WERI-Rb-1 (cell line): ENCODE data around the gene HIPK2.

Source experiments
- DNase-seq: peaks from one replicate; pipeline ENCODE4 v3.0.0-alpha.2; 2020
- H3K27ac ChIP-seq: fragments of 250-450 bp; sonication (Bioruptor Pico); 2 replicates; pipeline ENCODE4 v1.5.1; 2020; ENCODE audit warnings: mild to moderate bottlenecking, moderate library complexity
- H3K27me3 ChIP-seq: fragments of 250-450 bp; sonication (Bioruptor Pico); 2 replicates; pipeline ENCODE4 v1.5.1; 2021; ENCODE audit warnings: mild to moderate bottlenecking, low read depth, moderate library complexity; ENCODE audit not compliant: insufficient read depth, severe bottlenecking
- H3K36me3 ChIP-seq: fragments of 250-450 bp; sonication (Bioruptor Pico); 2 replicates; pipeline ENCODE4 v1.5.1; 2020; ENCODE audit warnings: mild to moderate bottlenecking, moderate library complexity
- H3K4me3 ChIP-seq: 2 replicates; pipeline ENCODE4 v1.5.1; 2011; ENCODE audit warnings: low read depth, mild to moderate bottlenecking, control low read depth, low read length
- H3K9me3 ChIP-seq: fragments of 250-450 bp; sonication (Bioruptor Pico); 2 replicates; pipeline ENCODE4 v1.5.1; 2021; ENCODE audit warnings: mild to moderate bottlenecking, moderate library complexity; ENCODE audit not compliant: severe bottlenecking
- TF ChIP-seq, protein P1 (sequence below): IDR thresholded peaks from 2 replicates; pipeline ENCODE4 v1.5.1; 2011; ENCODE audit warnings: low read depth, mild to moderate bottlenecking, control low read depth, inconsistent platforms, low read length

HIPK2 gene

DNA sequence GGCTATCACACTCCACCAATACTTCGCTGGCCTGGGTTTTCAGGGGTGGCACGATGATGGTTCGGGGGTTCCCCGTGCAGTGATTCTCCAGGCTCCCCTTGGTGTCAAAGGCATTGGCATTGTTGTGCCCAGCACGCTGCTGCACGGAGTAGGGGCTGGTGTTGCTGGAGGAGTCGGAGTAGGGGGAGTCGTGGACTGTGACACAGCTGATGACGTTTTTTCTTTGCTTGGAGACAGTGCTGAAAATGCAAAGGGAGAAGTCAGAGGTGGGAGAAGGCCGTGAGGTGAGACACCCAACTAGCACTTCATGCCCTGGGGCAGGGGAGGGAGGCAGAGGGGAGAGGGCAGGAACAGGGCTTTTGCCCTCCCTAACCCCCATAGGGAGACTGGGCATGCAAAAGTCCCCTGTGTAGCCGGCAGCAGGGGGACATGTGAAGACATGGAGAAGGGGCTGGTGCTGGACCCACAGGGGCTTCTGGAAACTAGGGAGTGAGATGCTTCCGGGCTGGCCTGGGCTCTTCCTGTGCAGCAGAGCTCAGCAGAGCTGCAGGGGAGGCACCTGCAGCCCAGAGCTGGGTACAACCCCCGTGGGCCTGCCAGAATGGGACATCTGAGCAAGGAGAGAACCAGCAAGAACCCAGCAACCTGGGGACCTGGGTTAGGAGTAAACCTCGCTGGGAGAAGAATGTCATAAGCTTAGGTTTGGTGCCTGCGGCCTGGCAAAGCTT, 193.8 kb downstream of the HIPK2 start:
- no peaks in the 10 kb centered on the region for H3K27me3 ChIP-seq
- no peak overlapping the region for H3K4me3 ChIP-seq
- TF ChIP-seq, protein P1, sequence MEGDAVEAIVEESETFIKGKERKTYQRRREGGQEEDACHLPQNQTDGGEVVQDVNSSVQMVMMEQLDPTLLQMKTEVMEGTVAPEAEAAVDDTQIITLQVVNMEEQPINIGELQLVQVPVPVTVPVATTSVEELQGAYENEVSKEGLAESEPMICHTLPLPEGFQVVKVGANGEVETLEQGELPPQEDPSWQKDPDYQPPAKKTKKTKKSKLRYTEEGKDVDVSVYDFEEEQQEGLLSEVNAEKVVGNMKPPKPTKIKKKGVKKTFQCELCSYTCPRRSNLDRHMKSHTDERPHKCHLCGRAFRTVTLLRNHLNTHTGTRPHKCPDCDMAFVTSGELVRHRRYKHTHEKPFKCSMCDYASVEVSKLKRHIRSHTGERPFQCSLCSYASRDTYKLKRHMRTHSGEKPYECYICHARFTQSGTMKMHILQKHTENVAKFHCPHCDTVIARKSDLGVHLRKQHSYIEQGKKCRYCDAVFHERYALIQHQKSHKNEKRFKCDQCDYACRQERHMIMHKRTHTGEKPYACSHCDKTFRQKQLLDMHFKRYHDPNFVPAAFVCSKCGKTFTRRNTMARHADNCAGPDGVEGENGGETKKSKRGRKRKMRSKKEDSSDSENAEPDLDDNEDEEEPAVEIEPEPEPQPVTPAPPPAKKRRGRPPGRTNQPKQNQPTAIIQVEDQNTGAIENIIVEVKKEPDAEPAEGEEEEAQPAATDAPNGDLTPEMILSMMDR = no peak
- H3K27ac ChIP-seq = no peak overlapping the region
- no peak for DNase-seq
- no peaks in the 10 kb centered on the region for H3K9me3 ChIP-seq
- H3K36me3 ChIP-seq = peaks cover 63% of the 10 kb centered on the region

DNA sequence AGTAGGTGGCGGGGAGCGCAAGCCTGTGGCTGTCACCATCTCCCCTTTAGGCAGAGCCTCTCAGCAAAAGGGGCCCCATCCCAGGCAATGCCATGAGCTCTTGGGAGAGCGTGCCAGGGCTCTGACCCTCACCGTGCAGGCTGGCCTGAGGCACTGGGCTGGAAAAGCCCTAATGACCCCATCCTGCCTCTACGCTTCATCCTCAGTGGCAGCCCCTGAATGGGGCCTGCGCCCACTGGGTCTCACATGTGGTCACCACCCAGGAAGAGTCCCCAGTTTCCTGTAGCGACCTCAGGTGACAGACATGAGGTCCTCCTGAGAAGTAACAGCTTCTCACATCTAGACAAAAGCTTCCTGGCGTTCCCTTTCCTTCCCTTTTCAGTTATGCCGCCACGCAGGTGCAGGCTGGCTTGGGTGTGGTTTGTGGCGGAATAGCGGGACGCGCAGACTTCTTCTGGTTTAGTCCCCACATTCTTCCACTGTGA, 195.1 kb downstream of the HIPK2 start:
- Histone ChIP-seq H3K4me3 (no peak overlapping the region), H3K27ac (no peak overlapping the region), H3K27me3 (no peaks in the 10 kb centered on the region), H3K9me3 (no peaks in the 10 kb centered on the region), H3K36me3 (peaks cover 66% of the 10 kb centered on the region)
- TF ChIP-seq, protein P1 = no peak
- no peak for DNase-seq

DNA sequence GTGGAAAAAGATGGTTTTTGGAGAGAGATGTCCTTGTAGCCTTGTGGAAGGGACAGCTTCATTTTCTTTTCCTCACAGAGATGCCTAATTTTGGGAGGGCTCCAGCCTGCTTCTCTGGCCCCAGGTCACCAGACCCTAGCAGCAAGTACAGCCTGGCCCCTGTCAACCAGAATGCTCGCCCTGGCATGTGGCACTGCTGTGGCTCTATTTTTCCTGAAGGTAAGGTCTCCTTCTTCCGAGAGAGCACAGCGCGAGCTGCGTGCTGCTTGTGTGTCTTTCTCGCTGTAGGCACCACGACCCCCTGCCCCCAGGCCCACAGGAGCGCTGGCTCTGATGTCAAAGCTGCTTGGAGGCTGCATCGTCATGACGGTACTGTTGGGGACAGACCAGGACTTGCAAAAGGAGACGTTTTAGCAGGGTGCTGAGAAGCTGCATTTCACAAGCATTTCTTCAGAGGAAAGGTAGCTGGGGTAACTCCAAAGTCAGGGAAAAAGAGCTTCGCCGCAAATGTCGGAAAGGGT, 195.6 kb downstream of the HIPK2 start:
- no peak overlapping the region for H3K4me3 ChIP-seq
- TF ChIP-seq, protein P1 = no peak
- no peaks in the 10 kb centered on the region for H3K9me3 ChIP-seq
- no peak for DNase-seq
- no peak overlapping the region for H3K27ac ChIP-seq
- no peaks in the 10 kb centered on the region for H3K27me3 ChIP-seq
- peaks cover 62% of the 10 kb centered on the region for H3K36me3 ChIP-seq

DNA sequence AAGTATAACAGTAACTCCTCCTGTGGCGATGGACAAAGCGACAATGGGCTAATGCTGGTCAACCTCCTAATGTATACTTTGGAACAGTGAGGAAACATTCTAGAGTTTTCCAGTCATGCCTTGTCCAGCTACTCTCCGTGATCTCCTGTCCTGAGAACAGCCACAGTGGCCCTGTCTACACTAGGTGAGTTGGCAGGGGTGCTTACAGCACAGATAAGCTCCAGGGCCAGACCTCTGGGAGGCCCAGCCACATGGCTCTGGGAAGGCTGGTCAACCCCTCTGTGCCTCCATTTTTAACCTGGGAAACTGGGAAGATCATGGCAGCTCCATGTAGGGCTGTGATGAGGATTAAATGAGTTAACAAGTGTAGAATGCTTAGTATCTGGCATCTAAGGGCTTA, 197.4 kb downstream of the HIPK2 start:
- TF ChIP-seq, protein P1 = no peak
- Histone ChIP-seq H3K27ac (no peak overlapping the region), H3K36me3 (peaks cover 55% of the 10 kb centered on the region), H3K27me3 (no peaks in the 10 kb centered on the region), H3K4me3 (no peak overlapping the region), H3K9me3 (no peaks in the 10 kb centered on the region)
- DNase-seq = no peak

DNA sequence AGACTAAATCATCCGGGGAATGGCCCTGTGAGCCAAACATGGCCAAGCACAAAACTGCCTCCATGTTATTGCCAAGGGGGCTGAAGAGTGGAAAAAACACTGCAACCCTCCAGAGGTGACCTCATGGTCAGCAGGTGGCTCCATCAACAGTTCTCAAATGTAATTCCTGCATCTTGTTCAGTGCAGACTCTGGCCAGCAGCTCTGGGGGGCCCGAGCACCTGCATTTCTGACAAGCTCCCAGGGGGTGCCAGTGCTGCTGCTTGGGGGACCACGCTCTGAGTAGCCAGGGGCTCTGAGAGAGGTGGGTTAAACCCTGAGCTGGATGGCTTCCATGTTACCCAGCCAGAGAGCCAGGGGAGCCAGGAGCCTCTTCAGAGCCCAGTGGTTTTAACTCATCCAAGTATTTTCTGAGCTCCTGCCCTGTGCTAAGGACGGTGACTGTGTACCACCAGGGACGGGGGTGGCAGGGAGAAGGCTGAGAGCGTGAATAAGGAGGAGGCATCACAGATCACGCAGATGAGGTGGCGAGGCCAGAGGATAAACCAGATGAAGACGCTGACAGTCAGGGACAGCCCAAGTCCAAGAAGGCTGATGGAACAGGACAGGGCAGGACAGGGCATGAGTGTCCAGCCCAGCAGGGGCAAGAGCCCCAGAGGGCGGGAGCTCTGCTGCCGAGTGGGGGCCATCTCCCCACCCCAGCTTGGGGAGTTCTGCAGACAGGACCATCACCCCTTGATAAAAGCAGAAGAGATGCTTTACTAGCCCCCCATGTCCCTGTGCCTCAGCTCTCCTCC, 201.4 kb downstream of the HIPK2 start:
- no peaks in the 10 kb centered on the region for H3K27me3 ChIP-seq
- H3K9me3 ChIP-seq = no peaks in the 10 kb centered on the region
- no peak overlapping the region for H3K27ac ChIP-seq
- no peak for DNase-seq
- peaks cover 51% of the 10 kb centered on the region for H3K36me3 ChIP-seq
- TF ChIP-seq, protein P1 = no peak
- no peak overlapping the region for H3K4me3 ChIP-seq
